HG03139 (cell line): ENCODE results near the gene SRCIN1.

Source experiments
- ATAC-seq: cut with Tn5 transposase; IDR thresholded peaks from one replicate; pipeline ENCODE4 v1.9.1; 2021; ENCODE audit not compliant: unreplicated experiment

SRCIN1 gene

DNA sequence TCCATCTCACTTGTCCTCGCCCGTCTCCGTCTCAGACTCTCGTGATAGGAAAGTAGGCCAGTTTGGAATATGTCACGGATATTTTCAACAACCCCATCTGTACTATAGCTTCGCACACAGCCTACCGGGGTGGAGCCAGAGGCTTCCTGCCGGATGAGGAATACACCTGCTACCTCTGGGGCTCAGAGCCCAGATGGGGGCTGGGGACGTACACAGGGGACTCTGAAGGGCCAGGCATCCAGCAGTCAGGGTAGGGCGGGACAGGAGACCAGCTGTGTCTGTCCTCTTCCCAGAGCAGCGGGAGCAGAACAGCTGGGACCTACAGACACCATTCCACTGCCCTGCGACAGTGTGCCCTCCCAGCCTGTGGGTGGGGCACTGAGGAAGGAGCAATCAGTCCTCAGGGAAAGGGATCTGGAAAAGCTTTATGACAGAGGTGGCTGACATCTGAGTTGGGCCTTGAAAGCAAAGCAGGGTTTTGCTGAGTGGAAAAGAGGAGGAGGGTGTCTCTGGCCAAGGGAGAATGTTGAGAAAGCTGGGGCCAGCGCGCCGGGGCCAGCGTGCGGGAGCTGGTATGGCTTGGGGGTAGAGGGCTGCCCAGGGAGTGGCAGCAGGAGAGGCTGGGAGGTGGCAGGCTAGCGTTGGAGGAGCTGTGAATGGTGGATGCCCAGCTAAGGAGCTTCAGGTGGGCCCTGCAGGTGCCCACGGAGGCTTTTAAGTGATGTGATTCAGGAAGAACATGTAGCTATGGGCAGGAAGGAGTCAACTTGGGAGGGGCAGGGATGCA, 11.5 kb upstream of the SRCIN1 start:
- ATAC-seq = no peak

DNA sequence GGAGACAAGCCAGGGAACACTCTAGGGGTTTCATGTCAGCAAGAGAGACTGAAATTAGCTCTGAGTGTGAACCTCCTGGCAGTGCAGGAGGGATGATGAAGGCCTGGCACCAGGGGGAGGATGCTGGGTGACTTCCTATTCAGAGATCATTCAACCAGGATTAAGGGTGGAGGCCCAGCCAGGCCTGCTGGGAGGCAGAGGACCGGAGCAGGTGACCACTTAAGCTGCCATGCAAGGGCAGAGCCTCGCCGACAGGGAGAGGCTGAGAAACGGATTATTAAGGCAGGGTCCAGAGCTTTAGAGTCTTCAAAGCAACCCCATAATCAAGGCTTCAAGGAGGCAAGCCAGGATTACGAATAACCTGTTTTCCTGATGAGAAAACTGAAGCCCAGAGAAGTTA, 10.6 kb upstream of the SRCIN1 start:
- no peak for ATAC-seq

DNA sequence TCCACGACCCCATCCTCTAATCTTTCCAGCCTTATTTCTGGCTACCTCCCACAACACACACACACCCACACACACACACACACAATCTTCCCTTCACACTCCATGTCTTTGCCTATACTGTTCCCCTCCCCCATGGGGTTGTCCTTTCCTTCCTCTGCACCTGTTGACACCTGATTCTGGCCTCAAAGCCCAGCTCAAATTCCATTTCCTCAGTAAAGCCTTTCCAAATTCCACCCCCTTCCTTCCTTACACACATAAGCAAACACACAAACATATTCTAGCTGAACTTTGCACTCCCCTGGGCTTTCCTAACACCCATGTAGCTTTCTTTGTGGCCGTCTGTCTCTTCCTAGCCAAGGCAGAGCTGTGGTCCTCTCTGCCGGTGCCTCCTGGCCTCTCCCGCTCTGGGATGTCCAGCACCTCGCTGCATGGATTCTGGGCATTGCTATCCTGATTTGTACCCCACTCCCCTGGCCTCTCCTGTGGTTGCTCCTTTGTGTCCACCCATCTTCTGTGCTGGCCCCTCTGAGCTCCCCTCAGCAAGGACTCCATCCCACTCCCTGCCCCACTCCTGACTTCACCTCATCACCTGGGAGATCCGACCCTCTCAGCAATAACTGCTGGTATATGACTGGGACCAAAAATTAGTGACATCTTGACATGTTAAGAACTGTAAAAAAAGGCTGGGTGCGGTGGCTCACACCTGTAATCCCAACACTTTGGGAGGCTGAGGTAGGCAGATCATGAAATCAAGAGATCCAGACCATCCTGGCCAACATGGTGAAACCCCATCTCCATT, 8.4 kb upstream of the SRCIN1 start:
- no peak for ATAC-seq

DNA sequence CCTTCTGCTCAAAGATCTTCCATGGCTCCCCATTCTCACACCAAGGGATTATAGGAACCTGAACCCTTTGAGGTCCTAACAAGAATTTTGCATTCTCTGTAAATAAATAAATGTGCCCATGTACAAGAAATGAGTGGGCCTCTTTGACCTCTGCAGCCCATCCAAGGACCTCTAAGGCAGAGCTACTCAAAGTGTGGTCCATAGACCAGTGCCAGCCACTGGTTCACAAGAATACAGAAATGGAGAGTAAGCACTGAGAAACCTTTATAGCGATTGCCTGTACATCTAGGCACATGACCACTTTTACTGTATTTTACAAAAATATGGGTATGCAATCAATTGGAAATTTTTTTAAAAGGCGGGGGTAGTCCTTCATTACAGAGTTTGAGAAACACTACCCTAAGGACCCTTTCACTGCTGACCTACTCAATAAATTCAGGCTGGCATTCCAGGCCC, 7.8 kb upstream of the SRCIN1 start:
- ATAC-seq = no peak

DNA sequence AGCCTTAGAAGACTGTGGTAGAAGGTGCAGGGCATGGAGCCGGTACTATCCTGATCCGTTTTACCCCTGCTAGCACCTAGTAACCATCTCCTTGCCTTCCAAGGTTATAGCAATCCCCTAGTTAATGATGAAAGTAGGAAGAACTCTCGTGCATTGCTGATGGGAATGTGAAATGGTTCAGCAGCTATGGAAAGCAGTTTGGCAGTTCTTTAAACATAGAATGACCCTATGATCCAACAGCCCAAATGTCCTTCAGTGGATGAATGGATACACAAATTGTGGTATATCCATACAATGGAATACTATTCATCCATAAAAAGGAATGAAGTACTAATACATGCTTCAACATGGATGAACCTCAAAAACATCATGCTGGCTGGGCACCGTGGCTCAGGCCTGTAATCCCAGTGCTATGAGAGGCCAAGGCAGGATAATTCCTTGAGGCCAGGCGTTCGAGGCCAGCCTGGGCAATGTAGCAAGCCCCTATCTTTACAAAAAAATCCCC, 6.2 kb upstream of the SRCIN1 start:
- no peak for ATAC-seq

DNA sequence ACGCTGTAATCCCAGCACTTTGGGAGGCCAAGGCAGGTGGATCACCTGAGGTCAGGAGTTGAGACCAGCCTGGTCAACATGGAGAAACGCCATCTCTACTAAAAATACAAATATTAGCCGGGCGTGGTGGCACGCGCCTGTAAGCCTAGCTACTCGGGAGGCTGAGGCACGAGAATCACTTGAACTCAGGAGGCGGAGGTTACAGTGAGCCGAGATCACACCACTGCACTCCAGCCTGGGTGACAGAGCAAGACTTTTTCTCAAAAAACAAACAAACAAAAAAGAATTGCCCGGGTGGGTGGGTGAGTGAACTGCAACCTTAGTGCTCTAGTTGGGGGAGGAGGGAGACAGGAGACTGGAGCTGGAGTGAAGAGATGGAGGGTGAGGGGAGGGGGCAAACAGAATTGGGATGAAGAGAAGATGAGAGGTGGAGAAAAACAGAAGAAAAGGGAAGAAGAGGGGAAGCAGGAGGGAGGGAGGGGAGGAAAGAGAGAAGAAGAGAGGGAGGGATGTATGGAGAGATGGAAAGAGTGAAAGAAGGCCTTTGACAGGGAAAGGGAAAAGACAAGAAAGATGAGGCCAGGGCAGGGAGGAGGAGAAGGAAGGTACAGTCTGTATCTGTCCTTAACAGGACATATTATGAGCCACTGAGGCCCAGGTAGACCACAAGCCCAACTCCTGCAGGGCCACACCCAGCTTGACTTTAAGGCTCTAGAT, 5.5 kb upstream of the SRCIN1 start:
- no peak for ATAC-seq

DNA sequence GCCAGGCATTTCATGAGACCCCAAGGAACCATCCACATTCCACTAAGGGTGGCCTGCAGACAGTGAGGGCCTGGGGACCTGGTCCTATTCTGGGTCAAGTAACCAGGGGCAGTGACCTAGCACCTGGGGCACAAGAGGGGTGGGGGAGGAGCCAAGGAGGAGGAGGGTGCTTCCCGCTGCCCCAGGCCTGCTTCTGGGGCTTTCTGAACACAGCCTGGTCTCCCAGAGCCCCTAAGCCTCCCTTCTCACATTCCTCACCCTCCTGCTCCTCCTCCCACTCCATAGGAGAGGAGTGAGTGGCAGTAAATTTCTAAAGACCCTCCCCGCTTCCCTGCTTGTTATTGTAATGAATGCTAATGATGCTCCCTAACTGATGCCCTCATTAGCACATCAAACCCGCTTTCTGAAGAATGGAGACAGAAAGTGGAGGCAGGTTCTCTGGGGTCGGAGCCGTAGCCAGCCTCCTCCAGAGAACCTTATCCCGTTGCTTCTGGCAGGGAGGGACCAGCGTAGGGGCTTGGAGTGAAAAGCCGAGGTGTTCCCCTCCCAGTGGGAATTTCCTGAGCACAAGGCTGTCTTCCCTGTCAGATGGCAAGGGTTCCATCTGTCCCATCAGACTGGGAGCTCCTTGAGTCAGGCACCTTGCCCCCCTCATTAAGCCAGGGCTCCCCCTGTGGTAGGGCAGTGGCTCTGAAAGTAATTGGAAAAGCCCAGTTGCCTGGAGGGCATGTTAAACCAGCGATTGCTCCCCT, 3.7 kb upstream of the SRCIN1 start:
- no peak for ATAC-seq

DNA sequence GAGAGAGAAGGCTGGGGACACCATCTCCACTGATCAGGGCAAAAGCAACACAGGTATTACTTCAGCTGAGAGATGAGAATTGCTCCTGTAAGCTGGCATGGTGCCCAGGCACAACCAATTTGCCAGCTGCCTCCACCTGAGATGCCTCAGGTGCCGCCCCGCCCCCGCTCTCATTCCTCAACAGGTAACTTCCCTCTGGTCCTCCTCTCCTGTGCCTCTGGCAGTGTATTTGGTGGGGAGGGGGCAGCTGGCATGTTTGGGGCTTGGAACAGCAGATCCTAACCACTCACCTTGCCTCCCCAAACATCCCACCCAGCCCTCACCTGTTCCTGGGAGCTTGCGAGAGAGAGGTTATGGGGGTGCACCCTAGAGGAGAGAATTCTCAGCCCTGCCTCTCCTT, 2.9 kb upstream of the SRCIN1 start:
- ATAC-seq = no peak

DNA sequence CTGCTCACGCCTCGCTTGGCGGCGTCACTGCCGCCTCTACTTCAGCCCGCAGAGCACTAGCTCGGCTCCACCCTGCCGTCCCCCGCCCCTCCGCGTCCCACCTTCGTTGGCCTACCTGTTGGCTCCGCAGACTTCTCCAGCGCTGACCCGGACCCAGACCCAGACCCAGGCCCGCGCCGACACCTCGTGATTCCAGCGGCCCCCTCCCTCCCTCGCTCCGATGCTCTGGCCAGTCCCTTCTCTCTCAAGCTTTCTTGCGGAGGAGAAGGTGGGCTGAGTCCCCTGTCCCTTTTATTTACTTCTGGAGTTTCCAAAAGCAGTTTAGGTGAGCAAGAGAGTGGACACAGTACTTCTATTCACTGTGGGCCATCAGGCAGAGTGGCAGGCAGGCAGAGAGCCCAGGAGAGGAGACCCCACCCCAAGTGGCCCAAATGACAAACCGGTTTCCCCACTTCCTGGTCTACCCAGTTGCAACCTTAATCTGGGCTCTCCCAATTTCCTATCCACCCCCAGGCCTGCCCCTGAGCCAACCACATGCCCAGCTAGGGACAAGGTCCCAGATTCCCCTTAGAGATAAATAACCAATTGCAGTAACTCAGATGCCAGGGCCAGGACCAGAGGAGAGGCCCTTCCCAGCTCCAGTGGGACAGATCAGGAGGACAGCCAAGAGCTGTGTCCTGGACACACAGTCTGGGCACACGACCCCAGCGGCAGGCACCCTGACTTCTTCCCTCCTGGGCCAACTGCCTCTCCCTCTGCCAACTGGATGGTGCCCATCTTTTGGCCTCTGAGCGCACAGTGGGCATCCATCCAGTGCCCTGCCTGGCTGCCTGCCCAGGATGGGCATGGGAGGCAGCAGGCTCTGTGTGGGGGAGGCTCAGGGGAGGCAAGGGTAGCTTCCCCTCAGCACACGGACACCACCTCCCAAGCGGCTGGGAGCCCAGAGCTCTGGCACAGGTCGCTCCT, 1.2 kb upstream of the SRCIN1 start:
- no peak for ATAC-seq

DNA sequence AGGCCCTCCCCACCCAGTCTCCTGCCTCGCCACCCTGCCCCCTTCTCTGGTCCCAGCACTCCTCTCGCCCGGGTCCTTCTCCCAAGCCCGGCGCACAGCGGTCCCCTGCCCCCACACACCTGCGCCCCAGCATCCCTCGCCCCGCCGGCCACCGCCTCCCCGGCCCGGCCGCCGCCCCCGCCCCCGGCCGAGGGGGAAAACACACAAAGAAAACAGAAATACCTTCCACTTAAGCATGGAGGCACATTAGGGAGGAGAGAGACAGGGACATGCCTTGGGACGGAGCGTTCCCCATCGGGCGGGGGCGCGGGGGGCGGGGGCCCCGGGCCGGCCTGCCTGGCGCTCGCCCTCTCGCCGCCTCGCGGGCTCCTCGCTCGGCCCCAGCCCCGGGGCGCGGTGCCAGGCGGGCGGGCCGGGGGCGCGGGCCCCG, 326 bp downstream of the SRCIN1 start:
- no peak for ATAC-seq

DNA sequence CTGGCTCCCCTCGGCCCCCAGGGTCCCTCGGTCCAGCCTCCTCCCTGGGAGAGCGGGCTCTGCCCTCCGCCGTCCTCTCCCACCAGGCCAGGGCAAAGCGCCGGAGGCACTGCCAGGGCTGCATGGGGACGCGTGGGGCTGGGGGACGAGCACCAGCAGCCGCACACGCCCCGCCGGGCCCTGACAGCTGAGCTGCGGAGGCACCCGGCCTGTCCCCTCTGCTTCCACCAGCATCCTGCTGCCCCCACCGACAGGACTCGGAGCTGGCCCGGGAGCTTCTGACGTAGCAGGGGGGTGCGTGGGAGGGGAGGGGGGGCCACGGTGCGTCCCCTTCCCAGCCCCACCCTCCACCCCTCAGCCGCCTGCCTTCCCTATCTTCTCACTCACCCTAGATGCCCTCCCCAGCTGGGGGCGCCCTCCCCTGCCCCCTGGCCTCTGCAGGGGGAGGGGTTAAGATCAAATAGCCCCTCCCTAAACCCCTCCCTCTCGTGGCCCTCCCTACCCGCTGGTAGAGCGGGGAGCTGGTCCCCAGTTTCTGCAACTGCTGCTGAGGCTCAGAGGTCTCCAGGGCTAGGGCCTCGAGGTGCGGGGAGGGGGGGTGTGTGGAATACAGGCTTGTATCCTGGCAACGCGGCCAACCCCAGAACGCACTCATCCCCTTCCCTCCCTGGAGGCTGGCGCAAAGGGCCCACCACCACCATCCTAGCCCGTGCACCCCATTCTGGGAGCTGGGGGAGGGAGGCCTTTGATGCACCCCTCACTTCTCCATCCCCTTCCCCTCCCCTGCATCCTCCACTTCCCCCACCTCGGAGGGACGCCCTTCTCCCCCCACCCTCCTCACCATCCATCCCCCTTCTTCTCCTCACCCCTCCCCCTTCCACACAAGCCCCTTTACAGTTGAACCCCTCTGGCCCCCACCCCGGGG, 1.0 kb downstream of the SRCIN1 start:
- ATAC-seq = no peak

DNA sequence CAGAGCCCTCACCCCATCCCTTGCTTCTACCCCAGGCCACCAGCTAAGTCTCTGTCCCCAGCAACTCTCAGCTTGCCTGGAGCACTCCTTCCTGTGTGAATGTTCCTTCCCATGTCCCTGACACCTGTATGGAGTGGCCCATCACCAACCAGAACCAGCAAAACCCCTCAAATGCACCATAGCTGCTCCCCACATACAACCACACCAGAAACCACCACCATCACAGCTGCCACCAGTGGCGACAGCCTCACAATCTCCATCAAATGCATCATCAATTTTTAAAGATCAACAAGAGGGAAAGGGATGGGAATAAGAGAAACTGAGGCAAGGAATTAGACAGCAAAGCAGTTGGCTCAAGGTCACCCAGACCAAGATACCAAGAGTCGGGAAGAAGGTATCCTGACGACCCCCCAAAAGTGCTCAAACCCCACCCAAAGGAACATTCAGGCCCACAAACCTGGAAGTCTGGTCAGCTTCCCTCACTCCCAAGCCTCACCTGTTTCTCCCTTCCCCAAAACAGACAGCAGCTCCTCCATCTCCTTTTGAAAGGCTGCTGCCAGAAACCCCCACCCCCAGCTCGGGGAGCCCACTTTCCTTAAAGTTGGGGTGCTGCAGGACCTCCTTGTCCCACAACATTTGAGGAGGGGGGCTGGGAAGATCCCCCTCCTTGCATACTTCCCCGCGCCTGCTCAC, 1.8 kb downstream of the SRCIN1 start:
- no peak for ATAC-seq

DNA sequence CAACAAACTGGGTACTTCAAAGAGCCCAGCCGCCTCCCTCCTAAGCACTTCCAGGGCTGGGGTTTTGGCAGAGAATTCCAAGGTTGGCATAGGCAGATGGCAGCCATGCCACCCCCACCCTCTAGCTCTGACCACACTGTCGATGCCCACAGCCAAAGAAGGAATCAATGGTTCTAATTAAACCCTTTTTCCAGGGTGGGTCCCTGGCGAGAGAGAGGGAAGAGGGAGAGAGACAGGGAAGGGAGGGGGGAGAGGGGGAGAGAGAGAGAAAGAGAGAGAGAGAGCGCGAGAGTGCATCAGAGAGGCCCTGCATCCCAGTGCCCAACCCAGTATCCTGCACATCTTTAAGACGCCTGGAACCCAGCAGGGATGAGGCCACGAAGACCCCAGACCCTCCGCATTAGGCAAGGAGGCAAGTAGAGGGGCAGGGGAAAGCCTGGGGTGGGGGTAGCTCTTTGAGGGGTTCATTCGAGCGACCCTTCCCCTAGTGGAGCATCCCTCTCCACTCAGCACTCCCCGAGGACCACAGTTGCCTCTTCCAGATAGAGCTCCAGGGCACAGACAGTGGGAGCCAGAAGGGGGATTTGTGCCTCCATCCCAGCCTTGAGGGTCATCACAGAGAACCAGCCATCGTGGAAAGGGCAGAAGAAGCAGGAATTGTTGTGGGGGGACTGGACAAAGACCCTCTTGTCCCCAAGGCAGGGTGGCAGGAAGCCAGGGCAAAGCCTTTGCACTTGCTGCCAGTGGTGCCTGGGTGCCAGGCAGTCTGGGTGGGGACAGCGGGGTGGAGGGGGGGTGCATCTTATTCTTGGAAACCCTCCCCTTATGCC, 2.6 kb downstream of the SRCIN1 start:
- no peak for ATAC-seq

DNA sequence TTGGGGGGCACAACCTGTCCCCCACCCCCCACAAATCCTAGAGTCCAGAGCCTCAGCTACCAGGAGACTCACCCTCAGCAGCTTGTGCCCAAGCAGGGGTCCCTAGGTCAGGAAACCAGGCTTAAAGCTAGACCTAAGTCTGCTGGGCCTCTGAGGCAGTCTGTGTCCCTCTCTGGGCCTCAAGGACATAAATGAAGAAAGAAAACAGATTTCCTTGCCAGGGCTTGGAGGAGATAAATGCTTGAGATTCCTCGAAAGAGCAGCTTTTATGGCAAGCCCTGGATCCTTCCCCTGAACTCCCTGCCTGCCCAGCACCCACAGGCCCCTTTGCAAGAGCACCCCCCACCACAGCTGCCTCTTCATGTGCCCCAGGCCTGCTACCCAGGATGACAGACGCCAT, 3.3 kb downstream of the SRCIN1 start:
- no peak for ATAC-seq

DNA sequence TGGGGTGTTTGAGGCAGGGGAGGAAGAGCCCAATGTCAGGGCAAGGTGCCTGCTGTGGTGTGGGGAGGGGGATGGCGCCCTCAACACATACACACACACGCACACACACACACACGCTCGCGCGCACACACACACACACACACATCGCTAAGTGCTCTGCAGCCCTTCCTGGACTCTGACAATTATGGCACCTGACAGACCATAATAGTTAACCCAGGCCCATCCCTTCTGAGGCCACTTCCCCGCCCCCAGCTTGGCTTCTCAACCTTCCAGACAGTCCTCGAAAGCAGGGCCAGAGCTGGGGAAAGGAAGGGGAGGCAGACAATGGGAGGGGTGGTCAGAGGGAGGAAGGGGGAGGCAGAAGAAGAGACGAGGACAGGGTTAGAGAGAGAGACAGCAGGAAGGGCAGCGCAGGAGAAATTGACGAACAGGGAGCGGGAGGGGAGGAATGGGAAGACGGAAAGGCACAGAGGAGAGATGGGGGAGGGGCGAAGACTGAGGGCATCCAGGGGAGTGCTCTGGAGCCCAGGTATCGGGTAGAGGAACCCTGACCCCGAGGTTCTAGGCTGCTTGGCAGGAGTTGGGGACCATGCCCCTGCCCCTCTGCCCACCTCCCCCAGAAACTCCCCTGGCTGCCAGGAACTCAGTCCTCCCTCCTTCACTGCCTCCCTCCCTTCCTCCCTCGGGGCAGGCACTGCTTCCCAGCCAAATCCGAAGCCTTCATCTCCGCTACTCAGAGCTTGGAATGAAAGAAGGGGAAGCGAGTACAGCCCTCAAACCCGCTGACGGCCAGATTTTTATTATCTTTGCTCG, 4.0 kb downstream of the SRCIN1 start:
- no peak for ATAC-seq

DNA sequence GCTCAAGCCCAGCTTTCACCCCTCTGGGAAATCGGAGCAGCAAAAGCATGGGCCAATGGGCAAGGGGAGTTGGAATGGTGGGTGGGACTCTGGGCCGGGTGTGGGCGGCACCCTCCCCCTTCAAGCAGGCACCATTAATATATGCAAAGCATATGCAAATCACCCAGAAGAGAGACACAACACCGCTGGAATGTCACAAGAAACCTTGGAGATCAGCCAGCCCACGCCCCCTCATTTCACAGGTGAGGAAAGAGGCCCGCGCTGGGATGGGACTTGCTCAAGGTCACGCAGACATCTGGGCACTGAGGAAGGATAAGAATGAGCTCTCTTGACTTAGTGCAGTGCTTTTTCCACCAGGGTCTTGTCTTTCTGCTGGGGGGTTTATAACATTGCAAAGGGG, 4.8 kb downstream of the SRCIN1 start:
- ATAC-seq = no peak
